GM20431 (cell line): ENCODE data around the gene XDH.

ENCODE experiments used
- in situ Hi-C: fragments of 300-500 bp; cut with MseI, MboI; formaldehyde crosslinking; loops from one replicate; pipeline ENCODE4 v1.15.0; 2020; ENCODE audit warnings: low sequenced_read_pairs; ENCODE audit not compliant: unreplicated experiment

The XDH gene

DNA sequence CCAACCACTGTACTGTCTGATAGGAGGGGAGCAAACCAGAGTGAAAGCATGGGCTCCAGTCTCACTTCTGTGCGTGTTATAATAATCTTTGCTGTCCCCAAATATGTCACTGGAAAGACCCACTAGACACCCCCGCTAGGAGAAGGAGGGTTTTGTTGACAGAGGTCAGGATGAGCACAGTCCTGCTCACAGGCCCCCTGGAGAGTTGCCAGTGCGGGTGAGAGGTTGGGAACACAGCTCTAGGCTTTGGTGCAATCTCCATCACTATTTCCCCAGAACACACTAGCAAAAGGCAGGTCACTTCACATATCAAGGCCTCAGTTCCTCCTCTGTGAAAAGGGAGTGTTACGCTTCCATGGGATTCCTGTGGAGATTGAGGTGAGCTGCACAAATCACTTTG, 9.7 kb downstream of the XDH start:
- in situ Hi-C loops, result no loop called here

DNA sequence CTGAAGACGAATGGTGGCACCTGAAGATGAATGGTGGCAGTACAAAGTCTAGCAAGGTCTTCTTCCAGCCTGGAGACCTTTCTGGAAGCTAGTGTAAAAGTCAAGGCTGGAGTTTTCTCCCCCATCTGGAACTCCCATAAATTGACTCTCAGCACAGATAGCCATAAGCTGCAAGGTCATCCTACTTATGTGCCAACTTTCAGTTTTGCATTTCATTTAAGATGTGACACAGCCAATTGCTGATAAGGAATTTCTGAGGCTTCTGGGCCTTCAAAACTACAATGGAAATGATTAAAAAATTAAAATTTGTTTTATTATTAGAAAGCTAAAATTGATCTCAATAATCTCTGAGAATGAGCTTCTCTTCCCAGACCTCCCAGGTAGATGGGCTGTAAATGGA, 10.2 kb downstream of the XDH start:
- in situ Hi-C loops, result no loop called here

DNA sequence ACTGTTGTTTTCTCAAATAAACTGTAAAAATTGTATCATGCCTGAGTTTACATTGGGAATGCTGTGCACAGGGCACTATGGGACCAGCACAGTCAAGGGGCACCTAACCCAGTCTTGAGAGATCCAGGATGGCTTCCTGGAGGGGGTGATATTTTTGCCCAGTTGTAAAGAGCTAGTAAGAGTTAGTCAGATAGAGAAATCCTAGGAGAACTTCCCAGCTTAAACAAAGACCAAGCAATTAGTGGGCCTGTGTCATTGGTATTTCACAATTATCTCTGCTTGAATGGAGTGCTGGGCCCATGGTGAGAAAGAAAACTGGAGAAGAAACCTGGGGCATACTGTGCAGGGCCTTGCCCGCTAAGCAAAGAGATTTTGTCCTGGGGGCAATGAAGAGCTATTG, 12.2 kb downstream of the XDH start:
- in situ Hi-C loops, result no loop called here

DNA sequence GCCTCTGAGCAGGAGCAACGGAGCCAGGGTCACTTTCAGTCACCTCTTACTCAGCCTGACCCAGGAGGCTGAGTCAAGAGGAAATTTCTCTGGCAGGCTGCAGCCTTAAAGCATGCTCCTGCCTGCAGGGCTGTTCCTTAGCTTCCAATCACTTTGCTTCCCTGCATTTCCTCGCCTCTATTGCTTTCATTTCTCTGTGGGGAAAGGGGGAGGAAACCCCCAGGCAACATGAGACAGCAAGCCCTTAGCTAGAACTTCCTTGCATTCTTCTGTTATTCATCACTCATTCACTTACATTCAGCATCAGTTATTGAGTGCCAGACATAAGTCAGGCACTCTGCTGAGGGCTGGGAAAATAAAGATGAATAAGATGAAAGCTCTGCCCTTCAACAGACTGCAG, 13.0 kb downstream of the XDH start:
- in situ Hi-C loops, result no loop called here

DNA sequence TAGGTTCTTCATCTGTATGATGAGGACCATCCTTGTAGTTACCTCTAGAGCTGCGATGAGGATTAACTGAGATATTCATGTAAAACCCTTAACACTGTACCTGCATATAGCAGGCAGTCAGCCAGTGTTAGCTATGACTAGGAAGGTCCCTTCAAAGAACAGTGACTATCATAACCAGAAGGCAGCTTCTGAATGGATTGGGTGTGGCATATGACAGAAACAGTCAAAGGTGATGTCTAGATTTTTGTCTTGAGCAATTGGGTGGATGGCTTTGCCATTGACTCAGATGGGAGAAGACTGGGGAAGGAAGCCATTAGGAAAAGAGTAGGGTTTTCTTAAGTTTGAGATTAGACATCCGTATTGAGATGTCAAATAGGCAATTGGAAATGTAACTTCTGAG, 15.7 kb downstream of the XDH start:
- in situ Hi-C loops, result no loop called here

DNA sequence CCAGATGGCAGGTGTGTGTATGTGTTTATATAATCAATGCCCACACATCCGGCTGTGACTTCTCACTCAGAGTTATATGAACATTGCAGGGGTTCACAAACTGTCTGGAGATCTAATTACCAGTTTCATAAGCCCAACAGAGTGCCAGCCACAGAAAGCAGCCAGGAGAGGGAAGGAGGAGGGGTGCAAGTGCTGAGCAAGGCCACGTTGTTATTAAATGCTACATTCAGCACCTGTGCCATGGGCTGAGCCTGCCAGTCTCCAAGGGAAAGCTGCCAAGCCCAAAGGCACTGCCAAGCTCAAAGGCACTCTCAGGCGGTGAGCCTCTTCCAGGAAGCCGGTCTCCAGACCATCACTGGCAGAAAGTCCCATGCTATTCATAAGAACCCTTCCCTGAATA, 17.4 kb downstream of the XDH start:
- in situ Hi-C loops, result no loop called here

DNA sequence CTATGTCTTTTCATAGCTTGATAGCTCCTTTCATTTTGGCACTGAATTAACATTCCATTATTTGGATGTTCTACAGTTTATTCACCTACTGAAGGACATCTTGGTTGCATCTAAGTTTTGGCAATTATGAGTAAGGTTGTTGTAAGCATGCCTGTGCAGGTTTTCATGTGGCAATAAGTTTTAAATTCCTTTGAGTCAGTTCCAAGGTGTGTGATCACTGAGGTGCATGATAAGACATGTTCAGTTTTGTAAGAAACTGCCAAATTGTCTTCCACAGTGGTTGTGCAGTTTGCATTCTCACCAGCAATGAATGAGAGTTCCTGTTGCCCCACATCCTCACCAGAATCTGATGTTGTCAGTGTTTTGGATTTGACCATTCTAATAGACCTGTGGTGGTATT, 24.2 kb downstream of the XDH start:
- in situ Hi-C loops, result no loop called here

DNA sequence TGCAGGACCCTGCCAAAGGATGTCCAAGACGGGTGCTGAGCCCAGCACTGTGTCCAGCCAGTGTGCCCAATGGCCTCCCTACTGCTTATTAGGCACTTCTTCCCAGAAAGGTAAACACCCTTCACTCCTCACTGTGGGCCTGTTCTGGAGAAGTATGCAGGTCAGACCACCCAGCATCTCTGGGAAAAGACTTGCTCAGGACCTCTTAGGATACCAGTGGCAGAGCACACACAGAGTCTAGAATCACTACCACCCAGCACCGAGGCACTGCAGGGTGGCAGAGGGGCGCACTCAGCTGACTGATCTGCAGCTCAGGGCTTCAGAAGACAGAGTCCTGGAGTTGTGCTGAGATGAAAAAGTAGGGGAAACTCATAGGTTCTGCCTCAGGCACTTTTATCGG, 25.8 kb downstream of the XDH start:
- in situ Hi-C loops, result no loop called here

DNA sequence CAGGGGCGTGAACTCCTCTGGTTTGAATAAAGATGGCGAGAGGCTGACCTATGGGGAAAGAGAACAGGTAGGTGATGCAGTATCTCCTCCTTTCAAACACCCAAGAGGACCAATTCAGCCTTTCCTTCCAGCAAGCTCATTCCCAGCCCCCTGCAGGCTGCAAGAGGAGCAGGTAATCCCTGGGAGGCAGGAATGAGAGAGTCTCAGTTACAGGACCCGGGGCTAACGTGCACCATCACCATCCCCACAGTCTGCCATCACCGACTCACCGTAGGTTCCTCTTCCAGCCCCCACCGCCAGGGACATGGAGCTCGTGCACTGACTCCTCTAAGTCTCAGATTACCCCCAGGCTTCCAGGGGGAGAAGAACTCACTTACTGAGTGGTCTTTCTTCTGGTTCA, 26.7 kb downstream of the XDH start:
- in situ Hi-C loops, result no loop called here

DNA sequence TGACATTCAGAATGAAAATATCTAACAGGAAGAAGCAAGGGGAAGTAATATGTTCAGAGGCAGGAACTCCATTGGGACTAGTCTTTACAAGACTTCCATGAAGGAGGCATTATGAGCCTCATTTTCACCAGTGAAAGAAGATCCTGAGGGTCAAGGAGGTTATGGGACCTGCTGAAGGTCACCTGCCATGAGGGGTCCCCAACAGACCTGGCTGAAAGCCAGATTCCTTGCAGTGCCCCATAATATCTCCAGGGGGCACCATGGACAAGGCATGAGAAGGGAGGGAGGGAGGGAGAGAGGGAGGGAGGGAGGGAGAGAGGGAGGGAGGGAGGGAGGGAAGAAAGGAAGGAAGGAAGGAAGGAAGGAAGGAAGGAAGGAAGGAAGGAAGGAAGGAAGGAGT, 27.9 kb downstream of the XDH start:
- in situ Hi-C loops, result no loop called here

DNA sequence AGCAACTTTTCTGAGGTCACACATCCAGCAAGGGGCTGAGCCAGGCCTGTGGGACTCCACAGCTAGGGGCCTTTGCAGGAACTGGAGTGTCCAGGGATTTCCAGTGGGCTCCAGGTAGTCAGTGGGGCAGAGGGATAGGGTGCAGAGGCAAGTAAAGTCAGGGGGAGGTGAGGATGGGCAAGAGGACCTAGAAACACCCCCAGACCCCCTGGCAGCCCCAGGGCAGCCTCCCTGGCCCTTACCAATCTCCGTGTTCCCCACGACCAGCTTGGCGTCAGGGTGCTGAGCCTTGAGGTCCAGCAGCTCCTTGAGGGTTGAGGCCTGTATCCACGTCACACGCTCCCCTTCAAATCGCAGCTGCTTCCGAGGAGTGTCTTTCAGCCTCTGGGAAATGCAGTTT, 28.4 kb downstream of the XDH start:
- in situ Hi-C loops, result no loop called here

DNA sequence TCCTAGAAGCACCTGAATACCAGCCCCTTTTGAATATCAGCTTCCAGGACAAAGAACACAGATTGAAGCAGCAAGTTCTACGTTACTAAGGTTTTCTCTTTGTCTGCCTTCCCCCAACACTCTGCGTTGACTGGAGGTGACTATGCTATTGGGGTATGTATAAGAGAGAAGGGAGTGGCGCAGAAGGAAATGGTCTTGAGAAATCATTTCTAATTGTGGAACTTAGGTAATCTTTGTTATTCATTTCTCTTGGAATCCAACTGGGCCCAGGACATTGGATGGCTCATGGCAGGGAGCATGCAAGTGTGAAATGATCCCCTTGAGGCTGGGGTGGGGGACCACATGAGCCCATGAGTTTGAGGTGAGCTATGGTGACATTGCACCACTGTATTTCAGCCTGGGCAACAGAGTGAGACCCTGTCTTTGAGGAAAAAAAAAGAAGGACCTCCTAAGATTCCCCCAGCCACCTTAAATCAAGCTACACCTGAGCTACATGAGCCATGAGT, 29.7 kb downstream of the XDH start:
- in situ Hi-C loops, result no loop called here

DNA sequence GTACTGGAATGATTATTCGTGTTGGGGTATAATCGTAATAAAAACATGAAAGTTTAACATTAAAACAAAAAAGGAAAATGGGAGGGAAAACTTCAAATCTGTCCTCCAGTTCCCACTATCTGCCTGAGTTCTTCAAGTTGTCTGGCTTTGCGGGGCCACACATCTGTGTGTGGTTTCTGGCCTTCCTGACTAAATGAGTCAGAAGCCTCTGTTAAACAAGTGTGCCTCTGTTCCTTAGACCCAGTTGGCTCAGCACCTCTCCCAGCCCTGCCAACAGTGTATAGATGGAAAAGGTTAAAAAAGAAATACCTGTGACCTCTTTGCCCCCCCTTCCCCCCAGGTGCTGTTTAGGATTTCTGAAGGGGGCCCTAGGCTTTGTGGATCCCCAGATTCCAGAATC, 30.2 kb downstream of the XDH start:
- in situ Hi-C loops, result no loop called here

DNA sequence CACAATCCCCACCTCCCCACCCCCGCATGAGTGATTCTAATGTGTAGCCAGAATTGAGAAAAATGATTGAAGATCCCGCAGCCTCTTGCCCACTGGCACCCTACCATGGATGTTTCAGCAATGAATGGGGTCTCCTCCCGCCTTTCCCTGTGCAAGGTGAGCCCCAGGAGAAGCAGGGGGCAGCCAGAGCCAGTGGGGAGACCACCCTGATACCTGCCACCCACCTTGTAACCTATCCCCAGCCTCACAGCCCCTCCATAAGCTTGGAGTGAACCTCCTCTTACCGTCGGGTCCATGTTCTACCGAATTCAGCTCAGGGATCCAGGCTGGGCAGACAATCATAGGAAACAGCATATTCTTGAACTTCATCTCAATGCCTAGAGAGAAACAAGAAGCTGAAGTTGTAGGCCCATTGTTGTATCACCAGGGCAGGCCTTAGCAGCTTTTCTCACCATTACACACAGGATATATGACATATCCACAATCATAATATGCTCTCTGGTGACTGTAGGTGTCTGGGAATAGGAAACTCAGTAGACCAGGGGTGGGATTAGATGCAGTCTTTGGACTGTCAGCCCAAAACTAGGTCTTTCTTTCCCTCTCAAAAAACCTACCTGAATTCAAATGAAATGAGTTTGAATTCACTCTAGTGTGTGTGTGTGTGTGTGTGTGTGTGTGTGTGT, 30.9 kb downstream of the XDH start:
- in situ Hi-C loops, result no loop called here

DNA sequence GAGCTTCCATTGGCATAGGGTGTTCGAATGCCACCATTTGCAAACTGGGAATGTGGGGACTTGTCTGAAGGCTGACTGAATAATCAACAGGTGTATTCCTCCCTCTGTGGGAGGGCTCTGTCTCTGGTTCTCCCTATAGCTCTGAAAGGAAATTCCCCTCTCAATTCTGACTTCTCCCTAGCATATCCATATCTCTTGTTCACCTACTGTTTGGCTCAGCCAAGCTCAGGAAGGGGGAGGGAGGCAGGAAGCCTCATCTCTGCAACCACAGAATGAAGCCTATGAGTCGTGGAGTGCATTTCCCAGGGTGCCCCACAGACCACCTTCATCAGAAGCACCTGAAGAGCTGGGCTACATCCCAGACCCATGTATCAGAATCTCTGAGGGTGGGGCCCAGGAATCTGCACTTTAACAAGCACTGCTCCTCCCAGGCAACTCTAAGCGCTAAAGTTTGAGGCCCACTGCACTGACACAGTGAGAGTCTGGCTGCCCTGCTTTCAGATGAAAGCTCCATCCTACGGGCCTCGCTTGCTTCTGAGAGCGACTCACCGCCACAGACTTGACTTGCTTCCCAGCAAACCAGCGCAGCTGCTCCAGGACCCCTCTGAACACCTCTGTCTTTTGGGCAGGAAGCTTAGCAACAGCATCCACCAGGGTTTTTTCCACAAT, 32.0 kb downstream of the XDH start:
- in situ Hi-C loops, result no loop called here

DNA sequence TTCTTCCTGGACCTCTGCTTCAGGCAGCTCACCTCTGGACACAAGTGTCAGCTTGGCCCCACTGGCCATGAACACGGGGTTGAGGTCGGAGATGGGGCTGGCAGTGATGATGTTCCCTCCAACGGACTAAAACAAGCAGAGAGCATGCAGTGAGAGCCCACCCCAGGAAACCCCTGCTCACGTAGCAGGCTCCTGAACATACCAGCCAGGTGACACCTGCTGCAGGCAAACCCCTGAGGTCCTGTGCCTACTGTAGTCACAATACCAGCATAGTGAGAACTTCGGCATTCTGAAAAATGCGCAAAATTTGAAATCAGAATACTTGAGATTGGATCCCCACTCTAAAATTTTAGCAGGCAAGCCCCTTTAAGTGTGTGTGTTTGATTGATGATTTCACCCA, 32.9 kb downstream of the XDH start:
- in situ Hi-C loops, result no loop called here

DNA sequence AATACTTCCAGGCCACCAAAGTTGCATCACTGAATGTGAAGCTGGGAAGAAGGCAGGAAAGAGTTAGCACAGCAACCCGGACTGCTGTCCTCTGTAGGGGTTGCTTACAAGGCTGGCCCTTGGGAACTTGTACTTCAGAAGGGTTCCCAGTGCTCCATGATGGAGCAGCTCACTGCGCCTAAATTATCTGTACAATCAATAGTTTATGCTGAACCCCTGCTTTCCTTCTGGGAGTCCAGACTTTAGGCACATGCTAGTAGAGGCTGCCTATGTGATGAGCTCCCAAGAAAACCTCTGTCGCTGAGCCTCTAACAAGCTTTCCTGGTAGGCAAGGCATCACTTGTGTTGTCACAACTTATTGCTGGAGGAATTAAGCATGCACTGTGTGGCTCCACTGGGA, 34.3 kb downstream of the XDH start:
- in situ Hi-C loops, result no loop called here

DNA sequence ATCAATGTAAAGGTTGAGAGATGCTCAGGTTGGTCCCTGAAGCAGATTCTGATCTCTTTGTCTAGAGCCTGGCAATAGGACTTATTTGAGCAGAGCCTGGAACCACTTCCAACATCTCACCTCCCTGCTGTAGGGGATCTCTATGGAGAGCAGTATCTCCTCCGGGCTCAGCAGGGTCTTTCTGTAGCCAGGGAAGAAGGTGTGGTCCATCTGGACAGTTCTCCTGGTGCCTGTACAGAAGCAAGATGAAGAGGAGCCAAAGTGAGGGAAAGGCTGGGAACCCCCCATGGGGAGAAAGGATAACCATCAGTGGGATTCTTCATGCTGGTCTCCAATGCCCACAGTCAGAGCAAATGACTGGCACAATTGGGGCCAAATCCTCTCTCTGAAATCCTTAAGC, 34.8 kb downstream of the XDH start:
- in situ Hi-C loops, result no loop called here

DNA sequence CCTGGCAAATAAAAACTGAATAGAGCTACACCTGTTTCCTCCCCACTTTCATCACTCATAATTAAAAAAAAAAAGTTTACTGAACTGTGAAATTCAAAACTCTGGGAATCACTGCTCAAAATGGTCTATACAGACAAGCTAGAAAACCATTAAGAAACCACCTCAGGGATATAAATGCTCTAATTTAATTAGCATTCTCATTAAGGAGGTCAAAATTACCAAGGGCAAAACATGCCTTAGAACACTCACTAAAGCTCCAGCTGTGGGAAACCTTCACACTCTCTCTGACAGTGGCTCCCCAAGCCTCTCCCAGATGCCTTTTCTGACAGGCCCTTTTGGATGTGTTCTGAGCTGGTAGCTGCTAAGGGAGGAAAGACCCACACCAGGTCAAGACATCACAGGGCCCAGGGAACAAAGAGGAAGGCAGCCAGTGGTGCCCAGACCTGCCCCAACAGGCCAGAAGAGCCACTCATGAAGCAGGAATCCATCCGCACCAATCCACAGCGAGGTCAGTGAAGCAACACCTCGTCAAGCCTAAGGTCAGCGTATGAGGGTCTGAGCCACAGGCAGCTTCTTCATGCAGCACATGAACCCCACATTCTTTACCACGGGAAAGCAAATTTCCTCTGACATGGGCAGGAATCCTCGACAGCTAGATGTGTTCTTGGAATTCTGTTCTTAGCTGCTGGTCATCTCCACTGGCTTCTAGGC, 35.6 kb downstream of the XDH start:
- in situ Hi-C loops, result no loop called here

DNA sequence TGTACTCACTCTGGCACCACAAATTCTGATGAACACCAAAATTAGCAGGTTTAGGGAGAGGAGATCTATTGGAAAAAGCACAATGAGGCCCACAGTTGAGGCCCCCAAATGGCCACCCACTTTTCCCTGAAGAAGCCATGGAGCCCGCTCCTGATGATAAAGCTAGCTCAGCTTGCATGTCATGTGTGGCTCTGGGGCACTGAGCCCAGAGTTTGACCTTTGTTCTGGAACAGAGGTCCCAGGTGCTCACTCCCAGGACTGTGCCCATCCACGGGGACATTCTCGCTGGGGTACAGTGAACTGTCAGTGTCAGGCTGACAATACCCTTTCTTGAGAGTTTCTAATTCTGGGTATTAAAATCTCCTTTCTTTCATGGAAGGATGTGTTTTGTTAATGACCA, 36.2 kb downstream of the XDH start:
- in situ Hi-C loops, result no loop called here

DNA sequence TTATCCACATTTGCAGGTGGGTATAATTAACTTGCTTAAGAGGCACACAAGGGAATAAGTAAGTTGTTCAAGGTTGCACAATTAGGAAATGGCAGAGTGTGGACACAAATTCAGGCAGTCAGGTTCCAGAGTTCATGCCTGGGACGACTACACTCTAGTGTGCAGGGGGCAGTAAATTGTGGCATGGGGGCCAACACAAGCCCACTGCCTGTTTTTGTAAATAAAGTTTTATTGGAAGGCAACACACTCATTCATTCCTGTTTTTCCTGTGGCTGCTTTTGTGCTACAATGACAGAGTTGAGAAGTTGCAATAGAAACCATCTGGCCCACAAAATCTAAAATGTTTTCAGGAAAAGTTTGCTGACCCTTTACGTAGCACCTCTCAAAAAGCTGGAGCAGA, 41.4 kb downstream of the XDH start:
- in situ Hi-C loops, result no loop called here
